Ecto neural progenitor cell (in vitro differentiated cells): ENCODE data around the gene DAG1.
A peak's percentile ranks its signal among the peaks of the same experiment; 100 is the strongest.

ENCODE experiments used
- DNase-seq: peaks from one replicate; pipeline ENCODE4 v3.0.0-alpha.2; 2018; ENCODE audit warnings: low spot score

The DAG1 gene

GRCh38 chr3:49469936-49470713, at the start of gene DAG1:
Gene DAG1 (plus strand): TSS chr3:49470267. CDS start chr3:49510535, 40,268 bp downstream.
- peak; percentile 98 for DNase-seq

GRCh38 chr3:49421890-49422378, 48.1 kb upstream of the DAG1 start:
- DNase-seq, result no peak

- peak; percentile 92 for DNase-seq
These were observed 47.5 kb upstream of the DAG1 start, which contains the start of gene AMT for GRCh38 chr3:49422379-49423248. Gene AMT (minus strand): TSS chr3:49422473. CDS start chr3:49422450, 23 bp downstream.

- DNase-seq, result no peak
These were observed 45.3 kb upstream of the DAG1 start for GRCh38 chr3:49424816-49425215.

- DNase-seq, result no peak
These were observed 42.5 kb upstream of the DAG1 start for GRCh38 chr3:49427586-49427985.

GRCh38 chr3:49428752-49429080, 41.4 kb upstream of the DAG1 start:
- no peak for DNase-seq

GRCh38 chr3:49434731-49435130, 35.3 kb upstream of the DAG1 start:
- no peak for DNase-seq

- DNase-seq, result no peak
These were observed 24.7 kb upstream of the DAG1 start for GRCh38 chr3:49445391-49445790.

- no peak for DNase-seq
These were observed 16.4 kb upstream of the DAG1 start for GRCh38 chr3:49453621-49454020.

- DNase-seq, result no peak
These were observed 15.6 kb upstream of the DAG1 start for GRCh38 chr3:49454458-49454857.

- DNase-seq, result no peak
These were observed 15.0 kb upstream of the DAG1 start for GRCh38 chr3:49454898-49455681.

GRCh38 chr3:49456466-49456865, 13.6 kb upstream of the DAG1 start:
- DNase-seq, result no peak

GRCh38 chr3:49460188-49460890, 9.7 kb upstream of the DAG1 start:
- DNase-seq, result no peak

- DNase-seq, result no peak
These were observed 9.1 kb upstream of the DAG1 start for GRCh38 chr3:49460956-49461355.

- DNase-seq, result peak; percentile 78
These were observed 8.5 kb upstream of the DAG1 start for GRCh38 chr3:49461443-49462171.

- no peak for DNase-seq
These were observed 7.8 kb upstream of the DAG1 start for GRCh38 chr3:49462222-49462621.

GRCh38 chr3:49465270-49466034, 4.6 kb upstream of the DAG1 start:
- peak; percentile 58 for DNase-seq

- no peak for DNase-seq
These were observed 4.0 kb upstream of the DAG1 start for GRCh38 chr3:49466085-49466484.

GRCh38 chr3:49469037-49469935, 781 bp upstream of the DAG1 start:
- peak; percentile 87 for DNase-seq
